HepG2 (cell line): ENCODE data around the gene GRID1. TPM values are rescaled to one million over a fixed set of nuclear protein-coding genes. Genes with fewer than 3 reads are reported as not detected.

Experiments used
- ATAC-seq: fragments of 200-7000 bp; cut with Tn5 transposase; 3 replicates; pipeline ENCODE4 v1.9.1; 2020; ENCODE audit warnings: mild to moderate bottlenecking, moderate library complexity
- BruUV-seq: library from RNA; stranded (reverse); fragments of 400-500 nt; replicated peaks from 2 replicates; lab custom pipeline; 2021; lab: Mats Ljungman, UMichigan
- CTCF ChIA-PET: fragments of 300-600 bp; formaldehyde crosslinking; extraction: SDS; loops from one replicate; lab custom pipeline; 2021; ENCODE audit warnings: low total read pairs, inconsistent platforms, low intra/inter-chr PET ratio; lab: Yijun Ruan, JAX
- POLR2A ChIA-PET: fragments of 350-600 bp; sonication (Branson Sonifier 250); formaldehyde crosslinking; loops from one replicate; lab custom pipeline; 2020; ENCODE audit warnings: antibody characterized with exemption, inconsistent platforms; lab: Yijun Ruan, JAX
- DNase-seq: peaks from one replicate; pipeline ENCODE4 v3.0.0-alpha.2; 2015; ENCODE audit warnings: low spot score
- FAIRE-seq: peaks from 3 replicates; lab custom pipeline; 2011; peaks lifted over from hg19 to GRCh38; lab: Jason Lieb, UNC
- H2AFZ ChIP-seq: one replicate; pipeline ENCODE4 v1.6.1; 2011; ENCODE audit warnings: low read length, inconsistent platforms
- H3K27ac ChIP-seq: fragments of 300-600 bp; 3 replicates; pipeline ENCODE4 v1.8.0; 2011; ENCODE audit warnings: mixed run types, mild to moderate bottlenecking, mixed read lengths, low read length, inconsistent platforms; ENCODE audit not compliant: insufficient read depth; ENCODE audit errors: extremely low read length
- H3K27me3 ChIP-seq, 2 experiments: fragments of 200-600 bp in 1 of 2; 2 replicates in 1 of 2; 3 replicates in 1 of 2; pipeline versions ENCODE4 v1.6.0 to v1.8.0; 2011; ENCODE audit warnings: low read length in 2 of 2, mild to moderate bottlenecking in 2 of 2, moderate library complexity in 2 of 2, inconsistent platforms in 1 of 2; ENCODE audit not compliant: insufficient read depth in 2 of 2, control insufficient read depth in 1 of 2
- H3K36me3 ChIP-seq, 2 experiments: fragments of 200-600 bp in 1 of 2; replicated peaks in 1 of 2; 2 replicates in 1 of 2; 3 replicates in 1 of 2; pipeline versions ENCODE4 v1.5.1 to v1.8.0; 2011; ENCODE audit warnings: low read length in 2 of 2, inconsistent platforms in 1 of 2; ENCODE audit not compliant: insufficient read depth in 2 of 2, control insufficient read depth in 1 of 2
- H3K4me1 ChIP-seq: 2 replicates; pipeline ENCODE4 v1.5.1; 2012; ENCODE audit warnings: low read length, inconsistent platforms; ENCODE audit not compliant: insufficient read depth
- H3K4me2 ChIP-seq: 2 replicates; pipeline ENCODE4 v1.6.0; 2011; ENCODE audit warnings: low read depth, low read length, inconsistent platforms
- H3K4me3 ChIP-seq, 3 experiments: fragments of 200-600 bp in 1 of 3; sonication (generic), shearing (Covaris generic) in 1 of 3; replicated peaks in 1 of 3; 2 replicates each; pipeline ENCODE4 v1.5.1; 2011 to 2016; ENCODE audit warnings: low read length in 3 of 3, inconsistent platforms in 2 of 3, low read depth in 2 of 3, mild to moderate bottlenecking in 2 of 3, control low read depth in 1 of 3, mixed read lengths in 1 of 3; ENCODE audit not compliant: insufficient read depth in 1 of 3
- H3K79me2 ChIP-seq: one replicate; pipeline ENCODE4 v1.6.1; 2011; ENCODE audit warnings: low read length, inconsistent platforms; ENCODE audit not compliant: insufficient read depth
- H3K9ac ChIP-seq: 2 replicates; pipeline ENCODE4 v1.6.0; 2011; ENCODE audit warnings: mild to moderate bottlenecking, low read depth, low read length, inconsistent platforms; ENCODE audit not compliant: insufficient read depth
- H3K9me3 ChIP-seq: 2 replicates; pipeline ENCODE4 v1.5.1; 2012; ENCODE audit warnings: mild to moderate bottlenecking, low read length
- H4K20me1 ChIP-seq: 2 replicates; pipeline ENCODE4 v1.6.0; 2011; ENCODE audit warnings: inconsistent platforms, mild to moderate bottlenecking, low read length, moderate library complexity; ENCODE audit not compliant: insufficient read depth
- ARNTL ChIP-seq: sonication (generic); formaldehyde crosslinking; IDR thresholded peaks from 2 replicates; pipeline ENCODE4 v1.4.0; 2020; ENCODE audit warnings: mild to moderate bottlenecking, missing genetic modification reagents
- BHLHE40 ChIP-seq: IDR thresholded peaks from 2 replicates; pipeline ENCODE4 v1.6.1; 2011; ENCODE audit warnings: low read length, improper control_type of control experiment
- HHEX ChIP-seq: IDR thresholded peaks from 2 replicates; pipeline ENCODE4 v1.6.1; 2016; ENCODE audit warnings: control low read depth
- REL ChIP-seq: sonication (generic); formaldehyde crosslinking; conservative IDR thresholded peaks from 2 replicates; pipeline ENCODE4 v1.8.0; 2022; ENCODE audit warnings: mild to moderate bottlenecking, missing genetic modification reagents, moderate library complexity
- TRIM24 ChIP-seq: sonication (generic); formaldehyde crosslinking; IDR thresholded peaks from 2 replicates; pipeline ENCODE4 v1.8.0; 2022; ENCODE audit warnings: mild to moderate bottlenecking, missing genetic modification reagents
- ZBTB37 ChIP-seq: sonication (generic); formaldehyde crosslinking; IDR thresholded peaks from 2 replicates; pipeline ENCODE4 v1.4.0; 2020; ENCODE audit warnings: mild to moderate bottlenecking, missing genetic modification reagents
- ZIK1 ChIP-seq: sonication (generic); formaldehyde crosslinking; IDR thresholded peaks from 2 replicates; pipeline ENCODE4 v1.5.0; 2020; ENCODE audit warnings: mild to moderate bottlenecking, low read depth, missing genetic modification reagents, borderline replicate concordance
- ZMAT5 ChIP-seq: sonication (generic); formaldehyde crosslinking; IDR thresholded peaks from 2 replicates; pipeline ENCODE4 v1.5.0; 2020; ENCODE audit warnings: mild to moderate bottlenecking, low read depth, missing genetic modification reagents, borderline replicate concordance
- ZNF564 ChIP-seq: sonication (generic); formaldehyde crosslinking; IDR thresholded peaks from 2 replicates; pipeline ENCODE4 v1.8.1; 2023; ENCODE audit warnings: mild to moderate bottlenecking, missing genetic modification reagents
- ZNF782 ChIP-seq: sonication (generic); formaldehyde crosslinking; IDR thresholded peaks from 2 replicates; pipeline ENCODE4 v1.4.0; 2020; ENCODE audit warnings: missing genetic modification reagents, mild to moderate bottlenecking, borderline replicate concordance
- ZNF83 ChIP-seq: sonication (generic); formaldehyde crosslinking; IDR thresholded peaks from 2 replicates; pipeline ENCODE4 v1.4.0; 2020; ENCODE audit warnings: missing genetic modification reagents, mild to moderate bottlenecking, borderline replicate concordance
- WGBS: methylation state at CpG from one replicate; pipeline ENCODE4 v1.1.6; 2017; ENCODE audit warnings: low lambda C conversion rate; 5-methylcytosine and 5-hydroxymethylcytosine counted together
- in situ Hi-C: cut with HindIII; loops from 2 replicates; pipeline ENCODE4 v1.10.0; 2017; ENCODE audit warnings: low pct_unique_long_range_greater_than_20kb; ENCODE audit not compliant: extremely low pct_ligation_motif_present
- intact Hi-C: fragments of 100-400 bp; cut with micrococcal nuclease; formaldehyde crosslinking; loops from one replicate; pipeline ENCODE4 v1.10.0; 2022; ENCODE audit not compliant: unreplicated experiment
- polyA plus RNA-seq, 8 experiments: library from polyadenylated mRNA; depleted of rRNA in 3 of 8; stranded (reverse) in 7 of 8; unstranded in 1 of 8; fragments of >200 nt; fragmentation: Illumina TruSeq in 4 of 8; extraction: Trizol in 4 of 8; gene quantifications; 2 replicates each; pipeline versions ENCODE4 v1.2.1 to v1.2.3, GENCODE V29; 2011 to 2016; ENCODE audit warnings: low read depth in 4 of 8, missing spikeins in 1 of 8, mixed read lengths in 1 of 8; ENCODE audit not compliant: insufficient read depth in 1 of 8
- total RNA-seq, 5 experiments: library from RNA; depleted of rRNA; stranded (reverse); fragments of >200 nt; fragmentation: Illumina TruSeq; extraction: Trizol; gene quantifications; 2 replicates each; pipeline ENCODE4 v1.2.3, GENCODE V29; 2016; ENCODE audit warnings: low read depth in 1 of 5

Gene GRID1
- total and polyA plus RNA-seq, 2 of the 13 experiments (the other 11 are each of a cell fraction or from before 2014, with no cell fraction given) = 0.05 TPM; not detected in 1

GRCh38 chr10:86215046-86215445 lies 151.5 kb downstream of the GRID1 start:
- no peak for FAIRE-seq
- CTCF ChIA-PET = no interaction called here

GRCh38 chr10:86213148-86213547 lies 153.4 kb downstream of the GRID1 start:
- Histone ChIP-seq H3K27ac (no peak overlapping the region), H3K36me3 (no peaks in the 10 kb centered on the region), H4K20me1 (no peaks in the 10 kb centered on the region), H3K79me2 (no peaks in the 10 kb centered on the region), H3K4me1 (peaks cover 14% of the 10 kb centered on the region), H3K4me2 (no peak overlapping the region), H3K27me3 (peaks cover 4 to 6% of the 10 kb centered on the region in 2 experiments; a peak in 1 of 5 replicates), H3K4me3 (no peak overlapping the region)
- WGBS = 4% methylated on average over 6 of the region's 7 CpGs
- BruUV-seq = no TSS peak
- in situ Hi-C loops = no loop called here
- DNase-seq (no peak), ATAC-seq (no peak), FAIRE-seq (no peak)
- CTCF ChIA-PET = no interaction called here
- POLR2A ChIA-PET = no interaction called here
- TF ChIP-seq ZNF782 = no peak
- TF ChIP-seq ZBTB37 (CRISPR knock-in tag) = no peak
- TF ChIP-seq, all 625 proteins: peak for 0
- Histone ChIP-seq H3K9ac (no peak overlapping the region), H2AFZ (no peak overlapping the region), H3K9me3 (no peaks in the 10 kb centered on the region)
- intact Hi-C loops = no loop called here

More at GRCh38 chr10:86215046-86215445, 151.5 kb downstream of the GRID1 start:
- Histone ChIP-seq H2AFZ (no peak overlapping the region), H4K20me1 (no peaks in the 10 kb centered on the region), H3K27me3 (peaks cover 2 to 6% of the 10 kb centered on the region in 2 experiments; a peak in 1 of 5 replicates), H3K4me1 (peaks cover 23% of the 10 kb centered on the region), H3K79me2 (no peaks in the 10 kb centered on the region), H3K9me3 (no peaks in the 10 kb centered on the region), H3K36me3 (no peaks in the 10 kb centered on the region), H3K4me2 (no peak overlapping the region), H3K9ac (no peak overlapping the region), H3K4me3 (no peak overlapping the region), H3K27ac (no peak overlapping the region)
- TF ChIP-seq ARNTL (CRISPR knock-in tag) (no peak), REL (CRISPR knock-in tag) (no peak), ZNF83 (CRISPR knock-in tag) (no peak), BHLHE40 (no peak), ZMAT5 (CRISPR knock-in tag) (no peak), TRIM24 (CRISPR knock-in tag) (no peak), HHEX (CRISPR knock-in tag) (no peak), ZNF564 (CRISPR knock-in tag) (no peak), ZIK1 (CRISPR knock-in tag) (no peak)
- POLR2A ChIA-PET = no interaction called here
- DNase-seq (no peak), ATAC-seq (no peak)
- 64% methylated on average over 3 of the region's 4 CpGs for WGBS
- in situ Hi-C loops = no loop called here
- intact Hi-C loops = no loop called here
- no TSS peak for BruUV-seq
